Mucosa of stomach (tissue), 1 donor: Measurements from ENCODE around the gene NLRP5.
"Not testable (repeated sequence)": the region's sequence is repeated elsewhere in the genome, so short reads cannot be mapped to it uniquely, and the experiment has no call there.

Experiments used
- H3K27me3 ChIP-seq: one replicate; pipeline ENCODE4 v1.7.0; 2013; ENCODE audit warnings: mild to moderate bottlenecking, low read length; ENCODE audit not compliant: control insufficient read depth, insufficient read depth
- H3K36me3 ChIP-seq: one replicate; pipeline ENCODE4 v1.7.0; 2013; ENCODE audit warnings: low read length; ENCODE audit not compliant: control insufficient read depth, insufficient read depth
- H3K4me1 ChIP-seq: one replicate; pipeline ENCODE4 v1.7.0; 2013; ENCODE audit warnings: mild to moderate bottlenecking, low read length; ENCODE audit not compliant: control insufficient read depth, insufficient read depth
- H3K4me3 ChIP-seq: one replicate; pipeline ENCODE4 v1.7.0; 2013; ENCODE audit warnings: low read length
- H3K9ac ChIP-seq: one replicate; pipeline ENCODE4 v1.7.0; 2013; ENCODE audit warnings: mild to moderate bottlenecking, low read length, moderate library complexity
- H3K9me3 ChIP-seq: one replicate; pipeline ENCODE4 v1.7.0; 2013; ENCODE audit warnings: mild to moderate bottlenecking, low read length, moderate library complexity; ENCODE audit not compliant: control insufficient read depth
- donor health status: Pancreatic carcinoma.

Gene NLRP5

GRCh38 chr19:55986487-55986886 is at the start of gene NLRP5:
Gene NLRP5 (plus strand): TSS chr19:55986775.
- Histone ChIP-seq H3K9me3 (no peaks in the 10 kb centered on the region), H3K4me3 (no peak within 1 kb of the TSS), H3K4me1 (no peaks in the 10 kb centered on the region), H3K9ac (no peak within 1 kb of the TSS), H3K36me3 (no peaks in the 10 kb centered on the region), H3K27me3 (no peaks in the 10 kb centered on the region)

GRCh38 chr19:55939206-55939605 is 47.4 kb upstream of the NLRP5 start:
- no peak overlapping the region for H3K9ac ChIP-seq
- no peaks in the 10 kb centered on the region for H3K27me3 ChIP-seq
- no peak overlapping the region for H3K4me3 ChIP-seq
- no peaks in the 10 kb centered on the region for H3K36me3 ChIP-seq
- no peaks in the 10 kb centered on the region for H3K9me3 ChIP-seq
- H3K4me1 ChIP-seq: no peaks in the 10 kb centered on the region

GRCh38 chr19:55940306-55940705 is 46.3 kb upstream of the NLRP5 start:
- no peaks in the 10 kb centered on the region for H3K9me3 ChIP-seq
- no peak overlapping the region for H3K9ac ChIP-seq

GRCh38 chr19:55947532-55947931 is 39.0 kb upstream of the NLRP5 start, which contains the start of gene NLRP8:
Gene NLRP8 (plus strand): TSS chr19:55947832.
- Histone ChIP-seq H3K4me3 (no peak within 1 kb of the TSS), H3K9me3 (no peaks in the 10 kb centered on the region), H3K27me3 (no peaks in the 10 kb centered on the region), H3K9ac (no peak within 1 kb of the TSS), H3K4me1 (no peaks in the 10 kb centered on the region), H3K36me3 (no peaks in the 10 kb centered on the region)

More at GRCh38 chr19:55940306-55940705, 46.3 kb upstream of the NLRP5 start:
- H3K4me3 ChIP-seq: no peak overlapping the region
- H3K4me1 ChIP-seq: no peaks in the 10 kb centered on the region
- H3K27me3 ChIP-seq: no peaks in the 10 kb centered on the region
- no peaks in the 10 kb centered on the region for H3K36me3 ChIP-seq

- H3K4me1 ChIP-seq, H3K36me3 ChIP-seq, H3K27me3 ChIP-seq, H3K9me3 ChIP-seq, H3K4me3 ChIP-seq, H3K9ac ChIP-seq: not testable (repeated sequence)
Measured at GRCh38 chr19:55950566-55950965, 36.0 kb upstream of the NLRP5 start.

- H3K36me3 ChIP-seq: no peaks in the 10 kb centered on the region
- no peaks in the 10 kb centered on the region for H3K9me3 ChIP-seq
- H3K4me1 ChIP-seq: no peaks in the 10 kb centered on the region
- H3K4me3 ChIP-seq: no peak overlapping the region
- H3K27me3 ChIP-seq: no peaks in the 10 kb centered on the region
- no peak overlapping the region for H3K9ac ChIP-seq
Measured at GRCh38 chr19:55956431-55956830, 30.1 kb upstream of the NLRP5 start.

- H3K9ac ChIP-seq: no peak overlapping the region
- H3K4me1 ChIP-seq: no peaks in the 10 kb centered on the region
- H3K27me3 ChIP-seq: no peaks in the 10 kb centered on the region
- no peaks in the 10 kb centered on the region for H3K36me3 ChIP-seq
- no peaks in the 10 kb centered on the region for H3K9me3 ChIP-seq
- no peak overlapping the region for H3K4me3 ChIP-seq
Measured at GRCh38 chr19:55958356-55958755, 28.2 kb upstream of the NLRP5 start.

GRCh38 chr19:55959996-55960675 is 26.4 kb upstream of the NLRP5 start:
- Histone ChIP-seq H3K9ac (no peak overlapping the region), H3K4me1 (no peaks in the 10 kb centered on the region), H3K27me3 (no peaks in the 10 kb centered on the region), H3K36me3 (no peaks in the 10 kb centered on the region), H3K9me3 (no peaks in the 10 kb centered on the region), H3K4me3 (no peak overlapping the region)

GRCh38 chr19:55962186-55962585 is 24.4 kb upstream of the NLRP5 start:
- Histone ChIP-seq H3K4me1 (no peaks in the 10 kb centered on the region), H3K27me3 (no peaks in the 10 kb centered on the region), H3K36me3 (no peaks in the 10 kb centered on the region), H3K9me3 (no peaks in the 10 kb centered on the region), H3K9ac (no peak overlapping the region), H3K4me3 (no peak overlapping the region)

- H3K27me3 ChIP-seq: no peaks in the 10 kb centered on the region
- H3K36me3 ChIP-seq: no peaks in the 10 kb centered on the region
- H3K4me1 ChIP-seq: no peaks in the 10 kb centered on the region
- H3K9me3 ChIP-seq: no peaks in the 10 kb centered on the region
- no peak overlapping the region for H3K9ac ChIP-seq
- no peak overlapping the region for H3K4me3 ChIP-seq
Measured at GRCh38 chr19:55973982-55974381, 12.6 kb upstream of the NLRP5 start.

GRCh38 chr19:55980415-55980814 is 6.2 kb upstream of the NLRP5 start:
- no peaks in the 10 kb centered on the region for H3K9me3 ChIP-seq
- no peaks in the 10 kb centered on the region for H3K36me3 ChIP-seq
- H3K4me3 ChIP-seq: no peak overlapping the region
- H3K9ac ChIP-seq: no peak overlapping the region
- H3K4me1 ChIP-seq: no peaks in the 10 kb centered on the region
- no peaks in the 10 kb centered on the region for H3K27me3 ChIP-seq

- H3K9me3 ChIP-seq: no peaks in the 10 kb centered on the region
- H3K4me1 ChIP-seq: no peaks in the 10 kb centered on the region
- no peak overlapping the region for H3K9ac ChIP-seq
- no peak overlapping the region for H3K4me3 ChIP-seq
- H3K27me3 ChIP-seq: no peaks in the 10 kb centered on the region
- no peaks in the 10 kb centered on the region for H3K36me3 ChIP-seq
Measured at GRCh38 chr19:55985254-55985653, 1.3 kb upstream of the NLRP5 start.

GRCh38 chr19:55990831-55991230 is 4.3 kb downstream of the NLRP5 start:
- no peaks in the 10 kb centered on the region for H3K27me3 ChIP-seq

More at GRCh38 chr19:55990831-55991230, 4.3 kb downstream of the NLRP5 start:
- no peaks in the 10 kb centered on the region for H3K4me1 ChIP-seq
- no peaks in the 10 kb centered on the region for H3K9me3 ChIP-seq
- no peak overlapping the region for H3K9ac ChIP-seq
- H3K4me3 ChIP-seq: no peak overlapping the region
- H3K36me3 ChIP-seq: no peaks in the 10 kb centered on the region
